PC-3 (cell line): ENCODE data around the gene DNAH7.

Experiments
- CTCF ChIP-seq: fragments of 300-600 bp; sonication (generic); conservative IDR thresholded peaks from 2 replicates; pipeline ENCODE4 v1.5.1; 2017; ENCODE audit warnings: antibody characterized with exemption, low read depth, mild to moderate bottlenecking, low read length
- EZH2 ChIP-seq: fragments of 300-600 bp; sonication (generic); IDR thresholded peaks from one replicate; pipeline ENCODE4 v1.6.1; 2017; ENCODE audit warnings: antibody characterized with exemption, mild to moderate bottlenecking, low read length; ENCODE audit not compliant: unreplicated experiment

GRCh38 chr2:195830968-195831950 lies 237.4 kb downstream of the DNAH7 start:
- no peak for TF ChIP-seq CTCF
- no peak for TF ChIP-seq EZH2
